Measurements from ENCODE around the gene OR2M7. TPM values are rescaled to one million over a fixed set of nuclear protein-coding genes. Genes with fewer than 3 reads are reported as not detected.

The OR2M7 gene
- total RNA-seq, 2 experiments from 2014 or later, result not detected

DNA sequence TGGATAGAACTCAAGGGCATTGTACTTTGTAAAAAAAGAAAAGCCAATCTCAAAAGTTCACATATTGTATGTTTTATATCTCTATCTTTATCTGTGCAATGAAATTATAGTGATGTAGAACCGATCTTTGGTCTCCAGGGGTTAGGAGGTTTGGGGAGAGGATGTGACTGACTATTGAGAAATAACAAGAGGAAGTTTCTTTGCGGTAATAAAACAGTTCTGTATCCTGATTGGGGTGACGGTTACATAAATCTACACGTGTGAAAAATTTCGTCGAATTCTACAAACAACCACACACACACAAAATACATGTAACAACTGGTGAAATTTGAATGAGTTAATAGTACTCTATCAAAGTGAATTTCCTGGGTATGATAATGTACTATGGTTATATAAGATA, 36.0 kb downstream of the OR2M7 start:
- CTCF ChIA-PET (ENCODE audit: unreplicated experiment), result no interaction called here

DNA sequence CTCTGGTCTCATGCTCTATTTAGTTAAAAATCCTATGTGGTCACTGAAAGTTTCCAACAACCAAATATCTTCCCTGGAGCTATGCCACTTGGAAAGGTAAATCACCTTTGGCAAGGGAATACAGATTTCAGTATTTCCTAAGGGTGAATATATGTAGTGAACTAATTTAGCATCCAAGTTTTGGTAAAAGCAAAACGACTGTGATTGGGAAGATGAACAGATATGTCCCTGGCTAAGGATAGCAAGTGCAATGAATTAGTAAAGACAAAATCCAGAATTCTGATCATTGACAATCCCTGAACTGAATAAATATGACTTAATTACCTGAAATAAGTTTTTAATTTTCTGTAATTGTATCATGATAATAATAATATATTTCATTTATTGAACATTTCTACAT, 46.5 kb downstream of the OR2M7 start, which contains the start of gene OR2T33:
TSS of gene OR2T33 (minus strand) at position 101 of the 400 bp plus-strand sequence. CDS start 4,162 bp downstream, outside the sequence.
- Histone ChIP-seq H3K4me3 (ENCODE audit: low read depth, low read length, poor library complexity, severe bottlenecking) (no peak within 1 kb of the TSS), H3K79me2 (ENCODE audit: insufficient read depth, low read depth, low read length) (no peaks in the 10 kb centered on the region), H3K9me2 (ENCODE audit: insufficient read depth, low read length) (no peaks in the 10 kb centered on the region), H3K27ac (ENCODE audit: low read depth, low read length, poor library complexity, severe bottlenecking) (no peak within 1 kb of the TSS), H3K4me2 (ENCODE audit: low read length) (no peak within 1 kb of the TSS), H3K36me3 (ENCODE audit: insufficient read depth, low read length) (no peaks in the 10 kb centered on the region), H2AFZ (ENCODE audit: low read length) (no peak within 1 kb of the TSS), H4K20me1 (ENCODE audit: insufficient read depth, low read length) (no peaks in the 10 kb centered on the region), H3K9me3 (ENCODE audit: low read length) (no peaks in the 10 kb centered on the region), H3K4me1 (ENCODE audit: insufficient read depth, low read length, poor library complexity, severe bottlenecking) (no peaks in the 10 kb centered on the region)
- no TSS peak for BruUV-seq (replicated peaks)
- intact Hi-C loops (cut with micrococcal nuclease; ENCODE audit: unreplicated experiment), result no loop called here
- no peak for DNase-seq (ENCODE audit: low spot score)
- POLR2A ChIA-PET, result no interaction called here
- TF ChIP-seq, protein P1, sequence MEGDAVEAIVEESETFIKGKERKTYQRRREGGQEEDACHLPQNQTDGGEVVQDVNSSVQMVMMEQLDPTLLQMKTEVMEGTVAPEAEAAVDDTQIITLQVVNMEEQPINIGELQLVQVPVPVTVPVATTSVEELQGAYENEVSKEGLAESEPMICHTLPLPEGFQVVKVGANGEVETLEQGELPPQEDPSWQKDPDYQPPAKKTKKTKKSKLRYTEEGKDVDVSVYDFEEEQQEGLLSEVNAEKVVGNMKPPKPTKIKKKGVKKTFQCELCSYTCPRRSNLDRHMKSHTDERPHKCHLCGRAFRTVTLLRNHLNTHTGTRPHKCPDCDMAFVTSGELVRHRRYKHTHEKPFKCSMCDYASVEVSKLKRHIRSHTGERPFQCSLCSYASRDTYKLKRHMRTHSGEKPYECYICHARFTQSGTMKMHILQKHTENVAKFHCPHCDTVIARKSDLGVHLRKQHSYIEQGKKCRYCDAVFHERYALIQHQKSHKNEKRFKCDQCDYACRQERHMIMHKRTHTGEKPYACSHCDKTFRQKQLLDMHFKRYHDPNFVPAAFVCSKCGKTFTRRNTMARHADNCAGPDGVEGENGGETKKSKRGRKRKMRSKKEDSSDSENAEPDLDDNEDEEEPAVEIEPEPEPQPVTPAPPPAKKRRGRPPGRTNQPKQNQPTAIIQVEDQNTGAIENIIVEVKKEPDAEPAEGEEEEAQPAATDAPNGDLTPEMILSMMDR (conservative IDR thresholded peaks at IDR 0.05; ENCODE audit: low read length), result no peak
- no peak for TF ChIP-seq EZH2phosphoT487 (IDR thresholded peaks at IDR 0.05; ENCODE audit: borderline replicate concordance, low read depth, low read length)
- CTCF ChIA-PET (ENCODE audit: unreplicated experiment), result no interaction called here

More for the DNA sequence above, 36.0 kb downstream of the OR2M7 start:
- Histone ChIP-seq H3K4me2 (ENCODE audit: low read length) (no peak overlapping the region), H3K36me3 (ENCODE audit: insufficient read depth, low read length) (no peaks in the 10 kb centered on the region), H2AFZ (ENCODE audit: low read length) (no peak overlapping the region), H3K4me3 (ENCODE audit: low read depth, low read length, poor library complexity, severe bottlenecking) (no peak overlapping the region), H4K20me1 (ENCODE audit: insufficient read depth, low read length) (no peaks in the 10 kb centered on the region), H3K9me2 (ENCODE audit: insufficient read depth, low read length) (no peaks in the 10 kb centered on the region), H3K27ac (ENCODE audit: low read depth, low read length, poor library complexity, severe bottlenecking) (no peak overlapping the region), H3K9me3 (ENCODE audit: low read length) (no peaks in the 10 kb centered on the region), H3K4me1 (ENCODE audit: insufficient read depth, low read length, poor library complexity, severe bottlenecking) (no peaks in the 10 kb centered on the region), H3K79me2 (ENCODE audit: insufficient read depth, low read depth, low read length) (no peaks in the 10 kb centered on the region)
- no peak for DNase-seq (ENCODE audit: low spot score)
- no TSS peak for BruUV-seq (replicated peaks)
- TF ChIP-seq, protein P1 (conservative IDR thresholded peaks at IDR 0.05; ENCODE audit: low read length), result no peak
- no peak for TF ChIP-seq EZH2phosphoT487 (IDR thresholded peaks at IDR 0.05; ENCODE audit: borderline replicate concordance, low read depth, low read length)
- POLR2A ChIA-PET, result interaction anchor here (0.6 kb wide), 1 partner anchor 573 kb away, joined by 3 read pairs; no protein-coding TSS in a partner anchor
- intact Hi-C loops (cut with micrococcal nuclease; ENCODE audit: unreplicated experiment), result no loop called here

Other genes starting within 250 kb of the OR2M7 start
- gene OR2L13, start 229.4 kb downstream of the OR2M7 start, total RNA-seq (2014; rRNA removed; shearing (Covaris generic)), result not detected in 2 replicates
- not detected in 2 replicates for gene OR2L13, start 229.4 kb downstream of the OR2M7 start, total RNA-seq (2022)
- gene OR2M5, start 179.4 kb downstream of the OR2M7 start, total RNA-seq (2014; rRNA removed; shearing (Covaris generic)), result not detected in 2 replicates
- gene OR2M5, start 179.4 kb downstream of the OR2M7 start, total RNA-seq (2022), result not detected in 2 replicates
- not detected in 2 replicates for gene OR2M2, start 149.7 kb downstream of the OR2M7 start, total RNA-seq (2014; rRNA removed; shearing (Covaris generic))
- not detected in 2 replicates for gene OR2M2, start 149.7 kb downstream of the OR2M7 start, total RNA-seq (2022)
- not detected in 2 replicates for gene OR2M3, start 127.3 kb downstream of the OR2M7 start, total RNA-seq (2014; rRNA removed; shearing (Covaris generic))
- gene OR2M3, start 127.3 kb downstream of the OR2M7 start, total RNA-seq (2022), result not detected in 2 replicates
- not detected in 2 replicates for gene OR2M4, start 93.2 kb downstream of the OR2M7 start, total RNA-seq (2014; rRNA removed; shearing (Covaris generic))
- gene OR2M4, start 93.2 kb downstream of the OR2M7 start, total RNA-seq (2022), result not detected in 2 replicates
- gene OR2T33, start 46.6 kb downstream of the OR2M7 start, total RNA-seq (2014; rRNA removed; shearing (Covaris generic)), result not detected in 2 replicates
- not detected in 2 replicates for gene OR2T33, start 46.6 kb downstream of the OR2M7 start, total RNA-seq (2022)
- not detected in 2 replicates for gene OR2T12, start 21.1 kb downstream of the OR2M7 start, total RNA-seq (2014; rRNA removed; shearing (Covaris generic))
- not detected in 2 replicates for gene OR2T12, start 21.1 kb downstream of the OR2M7 start, total RNA-seq (2022)
- gene OR14C36, start 24.2 kb upstream of the OR2M7 start, total RNA-seq (2014; rRNA removed; shearing (Covaris generic)), result not detected in 2 replicates
- not detected in 2 replicates for gene OR14C36, start 24.2 kb upstream of the OR2M7 start, total RNA-seq (2022)
- gene OR2T4, start 37.1 kb upstream of the OR2M7 start, total RNA-seq (2014; rRNA removed; shearing (Covaris generic)), result not detected in 2 replicates
- gene OR2T4, start 37.1 kb upstream of the OR2M7 start, total RNA-seq (2022), result not detected in 2 replicates
- gene OR2T6, start 51.2 kb upstream of the OR2M7 start, total RNA-seq (2014; rRNA removed; shearing (Covaris generic)), result not detected in 2 replicates
- not detected in 2 replicates for gene OR2T6, start 51.2 kb upstream of the OR2M7 start, total RNA-seq (2022)
- not detected in 2 replicates for gene OR2T1, start 78.5 kb upstream of the OR2M7 start, total RNA-seq (2014; rRNA removed; shearing (Covaris generic))
- not detected in 2 replicates for gene OR2T1, start 78.5 kb upstream of the OR2M7 start, total RNA-seq (2022)
- not detected in 2 replicates for gene OR2T2, start 121.1 kb upstream of the OR2M7 start, total RNA-seq (2014; rRNA removed; shearing (Covaris generic))
- gene OR2T2, start 121.1 kb upstream of the OR2M7 start, total RNA-seq (2022), result not detected in 2 replicates
- not detected in 2 replicates for gene OR2T3, start 148.8 kb upstream of the OR2M7 start, total RNA-seq (2014; rRNA removed; shearing (Covaris generic))
- gene OR2T3, start 148.8 kb upstream of the OR2M7 start, total RNA-seq (2022), result not detected in 2 replicates
- gene OR2T5, start 164.0 kb upstream of the OR2M7 start, total RNA-seq (2014; rRNA removed; shearing (Covaris generic)), result not detected in 2 replicates
- gene OR2T5, start 164.0 kb upstream of the OR2M7 start, total RNA-seq (2022), result not detected in 2 replicates
- not detected in 2 replicates for gene OR2G6, start 183.5 kb upstream of the OR2M7 start, total RNA-seq (2014; rRNA removed; shearing (Covaris generic))
- not detected in 2 replicates for gene OR2G6, start 183.5 kb upstream of the OR2M7 start, total RNA-seq (2022)
- gene OR2T29, start 238.2 kb upstream of the OR2M7 start, total RNA-seq (2014; rRNA removed; shearing (Covaris generic)), result not detected in 2 replicates
- not detected in 2 replicates for gene OR2T29, start 238.2 kb upstream of the OR2M7 start, total RNA-seq (2022)